ES-I3 (cell line): ENCODE measurements around the gene PRAMEF12.
"Not testable (repeated sequence)": the region's sequence is repeated elsewhere in the genome, so short reads cannot be mapped to it uniquely, and the experiment has no call there.

Experiments used
- H3K36me3 ChIP-seq: 2 replicates; pipeline ENCODE4 v1.6.1; 2013; ENCODE audit warnings: mild to moderate bottlenecking, low read length, control low read depth, moderate library complexity; ENCODE audit not compliant: insufficient read depth
- H3K4me1 ChIP-seq: 2 replicates; pipeline ENCODE4 v1.6.1; 2013; ENCODE audit warnings: mild to moderate bottlenecking, control low read depth, low read length; ENCODE audit not compliant: insufficient read depth
- H3K9ac ChIP-seq: 2 replicates; pipeline ENCODE4 v1.6.1; 2013; ENCODE audit warnings: low read depth, mild to moderate bottlenecking, low read length, moderate library complexity
- H3K9me3 ChIP-seq: 2 replicates; pipeline ENCODE4 v1.6.1; 2013; ENCODE audit warnings: mild to moderate bottlenecking, low read length, moderate library complexity; ENCODE audit not compliant: control insufficient read depth, insufficient read depth

The PRAMEF12 gene

GRCh38 chr1:12773438-12773837 is at the start of gene PRAMEF12:
Gene PRAMEF12 (plus strand): TSS chr1:12773738. CDS start chr1:12774868, 1,130 bp downstream.
- H3K36me3 ChIP-seq = no peaks in the 10 kb centered on the region
- no peak within 1 kb of the TSS for H3K9ac ChIP-seq
- no peaks in the 10 kb centered on the region for H3K9me3 ChIP-seq
- H3K4me1 ChIP-seq = no peaks in the 10 kb centered on the region

DNA sequence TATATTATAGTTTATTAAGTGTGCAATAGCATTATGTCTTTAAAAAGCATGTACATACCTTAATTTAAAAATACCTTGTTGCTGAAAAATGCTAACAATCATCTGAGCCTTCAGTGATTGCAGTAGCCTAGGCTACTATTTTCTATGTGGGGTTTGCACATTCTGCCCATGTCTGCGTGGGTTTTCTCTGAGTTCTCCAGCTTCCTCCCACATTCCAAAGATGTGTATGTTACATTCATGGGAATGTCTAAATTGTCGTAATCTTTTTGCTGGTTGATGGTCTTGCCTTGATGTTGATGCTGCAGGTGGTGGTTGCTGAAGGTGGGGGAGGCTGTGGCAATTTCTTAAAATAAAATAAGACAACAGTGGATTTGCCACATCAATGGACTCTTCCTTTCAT is 45.1 kb upstream of the PRAMEF12 start:
- Histone ChIP-seq H3K9me3 (peaks cover 4% of the 10 kb centered on the region; the same call in 1 of the 2 replicates), H3K4me1 (no peaks in the 10 kb centered on the region), H3K36me3 (peaks cover 11% of the 10 kb centered on the region; the same call in 1 of the 2 replicates), H3K9ac (no peak overlapping the region)

GRCh38 chr1:12730156-12730555 is 43.4 kb upstream of the PRAMEF12 start:
- no peaks in the 10 kb centered on the region for H3K4me1 ChIP-seq
- no peak overlapping the region for H3K9ac ChIP-seq
- peaks cover 4% of the 10 kb centered on the region; the same call in 1 of the 2 replicates for H3K9me3 ChIP-seq
- H3K36me3 ChIP-seq = peaks cover 11% of the 10 kb centered on the region; the same call in 1 of the 2 replicates

GRCh38 chr1:12731084-12731483 is 42.5 kb upstream of the PRAMEF12 start:
- H3K9ac ChIP-seq, H3K4me1 ChIP-seq, H3K9me3 ChIP-seq: not testable (repeated sequence)
- H3K36me3 ChIP-seq = peaks cover 11% of the 10 kb centered on the region

DNA sequence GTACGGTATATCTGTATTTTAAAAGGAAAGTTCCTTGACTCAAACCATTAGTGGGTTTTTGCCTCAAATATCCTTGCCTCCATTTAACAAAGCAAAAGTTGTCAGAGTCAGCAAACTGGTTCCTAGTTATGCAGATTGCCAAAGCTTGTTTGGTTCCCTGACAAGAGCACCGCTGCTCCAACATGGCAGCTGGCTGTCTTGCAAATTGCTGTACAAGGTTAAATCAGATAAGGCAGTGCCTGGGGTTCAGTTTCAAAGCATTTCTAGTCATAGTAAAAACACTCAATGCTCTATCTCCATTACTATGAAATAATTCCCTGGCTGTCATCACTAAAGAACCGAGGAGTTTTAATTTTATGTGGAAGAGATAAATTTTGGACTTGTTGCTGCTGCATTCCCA is 38.9 kb upstream of the PRAMEF12 start:
- H3K9me3 ChIP-seq = peaks cover 4% of the 10 kb centered on the region; the same call in 1 of the 2 replicates
- no peaks in the 10 kb centered on the region; the same call in none of the 2 replicates for H3K36me3 ChIP-seq
- H3K9ac ChIP-seq = no peak overlapping the region
- no peaks in the 10 kb centered on the region for H3K4me1 ChIP-seq

DNA sequence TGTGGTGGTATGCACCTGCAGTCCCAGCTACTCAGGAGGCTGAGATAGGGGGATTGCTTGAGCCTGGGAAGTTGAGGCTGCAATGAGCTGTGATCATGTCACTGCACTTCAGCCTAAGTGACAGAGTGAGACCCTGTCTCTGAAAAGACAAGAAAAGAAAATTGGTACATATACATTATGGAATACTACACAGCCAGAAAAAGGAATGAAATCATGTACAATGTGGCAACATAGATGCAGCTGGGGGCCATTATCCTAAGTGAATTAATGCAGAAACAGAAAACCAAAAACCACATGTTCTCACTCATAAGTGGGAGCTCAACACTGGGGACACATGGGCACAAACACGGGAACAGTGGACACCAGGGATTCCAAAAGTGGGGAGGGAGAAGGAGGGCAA is 34.6 kb upstream of the PRAMEF12 start:
- H3K4me1 ChIP-seq = no peaks in the 10 kb centered on the region
- H3K36me3 ChIP-seq = no peaks in the 10 kb centered on the region; the same call in none of the 2 replicates
- no peaks in the 10 kb centered on the region for H3K9me3 ChIP-seq
- no peak overlapping the region for H3K9ac ChIP-seq

DNA sequence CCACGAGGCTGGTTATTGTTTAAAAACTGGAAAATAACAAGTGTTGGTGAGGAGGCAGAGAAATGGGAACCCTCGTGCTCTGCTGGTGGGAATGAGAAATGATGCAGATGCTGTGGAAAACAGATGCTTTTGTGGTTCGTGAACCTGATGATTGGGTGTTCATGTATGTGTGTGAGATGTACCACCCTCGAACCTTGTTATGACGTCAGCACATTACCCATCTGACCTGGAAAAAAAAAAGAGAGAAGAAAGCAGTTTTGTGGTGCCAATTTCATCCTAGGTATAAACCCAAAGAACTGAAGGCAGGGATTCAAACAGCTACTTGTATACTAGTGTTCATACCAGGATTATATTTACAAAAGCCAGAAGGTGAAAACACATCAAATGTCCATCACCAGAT is 33.9 kb upstream of the PRAMEF12 start:
- Histone ChIP-seq H3K36me3 (no peaks in the 10 kb centered on the region; the same call in none of the 2 replicates), H3K9me3 (no peaks in the 10 kb centered on the region), H3K9ac (no peak overlapping the region), H3K4me1 (no peaks in the 10 kb centered on the region)

- Histone ChIP-seq H3K9me3 (no peaks in the 10 kb centered on the region), H3K4me1 (no peaks in the 10 kb centered on the region), H3K36me3 (no peaks in the 10 kb centered on the region; the same call in 1 of the 2 replicates), H3K9ac (no peak overlapping the region)
These were observed 31.6 kb upstream of the PRAMEF12 start for GRCh38 chr1:12741946-12742345.

DNA sequence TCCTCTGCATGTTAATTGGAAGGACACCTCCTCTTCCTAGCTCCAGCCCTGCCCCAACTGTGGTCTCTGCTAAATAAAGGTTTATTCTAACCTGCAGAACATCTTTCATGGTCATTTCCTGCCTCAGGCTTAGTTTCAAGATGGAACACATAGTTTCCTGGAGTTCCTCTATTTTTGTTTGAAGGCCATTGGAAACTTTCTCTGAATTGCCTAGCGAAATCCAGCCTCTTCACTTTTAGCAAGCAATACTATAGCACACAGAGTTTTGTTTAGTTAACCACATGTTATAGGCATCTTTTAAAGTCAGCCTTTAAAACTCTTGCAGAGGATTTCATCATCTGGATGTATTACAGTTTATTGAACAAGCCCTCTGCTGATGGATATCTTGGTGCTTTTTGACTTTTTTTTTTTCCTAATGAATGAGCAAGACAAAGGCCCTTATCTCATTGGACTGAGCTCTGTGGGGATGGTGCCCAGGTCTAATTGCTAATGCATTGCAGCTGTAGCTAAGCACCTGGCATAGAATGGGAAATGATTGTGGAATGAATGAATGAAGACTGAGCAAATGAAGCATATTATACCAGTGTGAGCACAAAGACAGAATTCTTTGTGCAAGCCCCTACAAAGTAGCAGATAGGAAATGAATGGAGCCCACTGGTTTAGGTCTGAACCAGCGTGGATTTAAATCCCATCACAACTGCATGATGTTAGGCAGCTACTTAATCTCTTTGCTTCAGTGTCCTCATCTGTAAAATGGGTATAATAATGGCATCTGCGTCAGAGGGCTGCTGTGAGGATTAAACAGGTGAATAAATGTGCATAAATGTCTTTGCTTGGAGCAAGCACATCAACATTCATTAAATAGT is 28.2 kb upstream of the PRAMEF12 start:
- Histone ChIP-seq H3K36me3 (no peaks in the 10 kb centered on the region; the same call in 1 of the 2 replicates), H3K9me3 (no peaks in the 10 kb centered on the region), H3K4me1 (no peaks in the 10 kb centered on the region), H3K9ac (no peak overlapping the region)

- H3K4me1 ChIP-seq = no peaks in the 10 kb centered on the region
- H3K9me3 ChIP-seq = no peaks in the 10 kb centered on the region
- no peaks in the 10 kb centered on the region; the same call in 1 of the 2 replicates for H3K36me3 ChIP-seq
- H3K9ac ChIP-seq = no peak within 1 kb of the TSS
These were observed 27.6 kb upstream of the PRAMEF12 start, which contains the start of gene CFAP107 for GRCh38 chr1:12745992-12746323. Gene CFAP107 (plus strand): TSS chr1:12746200. CDS start chr1:12746431, 231 bp downstream.

- H3K4me1 ChIP-seq = no peaks in the 10 kb centered on the region
- H3K36me3 ChIP-seq = no peaks in the 10 kb centered on the region
- no peak overlapping the region for H3K9ac ChIP-seq
- no peaks in the 10 kb centered on the region for H3K9me3 ChIP-seq
These were observed 24.7 kb upstream of the PRAMEF12 start for GRCh38 chr1:12748778-12749355.

DNA sequence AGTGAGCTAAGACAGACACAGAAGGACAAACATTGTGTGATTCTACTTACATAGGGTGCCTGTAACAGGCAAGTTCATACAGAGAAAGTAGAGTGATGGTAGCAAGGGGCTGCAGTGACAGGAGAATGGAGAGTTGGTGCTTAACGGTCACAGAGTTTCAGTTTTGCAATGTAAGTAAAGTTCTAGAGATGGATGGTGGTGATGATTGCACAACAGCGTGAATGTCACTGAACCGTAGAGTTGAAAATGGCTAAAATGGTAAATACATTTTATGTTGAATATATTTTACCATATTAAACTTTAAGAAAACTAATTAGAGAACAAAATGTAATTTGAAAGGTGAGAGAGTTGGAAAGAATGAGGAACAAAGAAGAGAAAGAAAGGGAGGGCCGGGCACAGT is 18.8 kb upstream of the PRAMEF12 start:
- Histone ChIP-seq H3K4me1 (no peaks in the 10 kb centered on the region), H3K9me3 (no peaks in the 10 kb centered on the region), H3K36me3 (0 out of 2 replicates have a peak, but pooled peaks cover 3% of the 10 kb centered on the region), H3K9ac (no peak overlapping the region)

- 0 out of 2 replicates have a peak, but pooled peaks cover 3% of the 10 kb centered on the region for H3K36me3 ChIP-seq
- no peaks in the 10 kb centered on the region for H3K9me3 ChIP-seq
- H3K4me1 ChIP-seq = no peaks in the 10 kb centered on the region
- H3K9ac ChIP-seq = no peak overlapping the region
These were observed 17.3 kb upstream of the PRAMEF12 start for GRCh38 chr1:12756273-12756672.

- Histone ChIP-seq H3K9ac (no peak overlapping the region), H3K4me1 (no peaks in the 10 kb centered on the region), H3K9me3 (no peaks in the 10 kb centered on the region), H3K36me3 (0 out of 2 replicates have a peak, but pooled peaks cover 3% of the 10 kb centered on the region)
These were observed 16.6 kb upstream of the PRAMEF12 start for GRCh38 chr1:12756768-12757413.
